Endodermal cell (in vitro differentiated cells): ENCODE data around the gene C16orf86. TPM values are rescaled to one million over a fixed set of nuclear protein-coding genes. Genes with fewer than 3 reads are reported as not detected.

Experiments used
- DNase-seq: peaks from one replicate; pipeline ENCODE4 v3.0.0-alpha.2; 2017
- H3K27ac ChIP-seq: 2 replicates; pipeline ENCODE4 v1.5.1; 2013; ENCODE audit warnings: mild to moderate bottlenecking, low read depth, low read length, moderate library complexity
- H3K27me3 ChIP-seq: 2 replicates; pipeline ENCODE4 v1.6.1; 2013; ENCODE audit warnings: mild to moderate bottlenecking, low read length, moderate library complexity; ENCODE audit not compliant: insufficient read depth, control insufficient read depth, poor library complexity, severe bottlenecking
- H3K36me3 ChIP-seq: 2 replicates; pipeline ENCODE4 v1.7.0; 2013; ENCODE audit warnings: mild to moderate bottlenecking, low read length, moderate library complexity; ENCODE audit not compliant: control insufficient read depth, insufficient read depth
- H3K4me1 ChIP-seq: one replicate; pipeline ENCODE4 v1.7.0; 2013; ENCODE audit warnings: low read length; ENCODE audit not compliant: control insufficient read depth, insufficient read depth
- H3K4me3 ChIP-seq: 2 replicates; pipeline ENCODE4 v1.5.1; 2013; ENCODE audit warnings: mild to moderate bottlenecking, low read length, moderate library complexity
- H3K9ac ChIP-seq: 2 replicates; pipeline ENCODE4 v1.6.1; 2013; ENCODE audit warnings: mild to moderate bottlenecking, low read length, moderate library complexity; ENCODE audit not compliant: poor library complexity, severe bottlenecking; ENCODE audit errors: extremely low read depth
- H3K9me3 ChIP-seq: 2 replicates; pipeline ENCODE4 v1.6.1; 2013; ENCODE audit warnings: mild to moderate bottlenecking, low read length, moderate library complexity; ENCODE audit not compliant: control insufficient read depth
- H3K27ac Mint-ChIP-seq: 2 replicates; pipeline ENCODE4 v1.8.0; 2020; ENCODE audit warnings: mixed read lengths
- H3K27me3 Mint-ChIP-seq: 2 replicates; pipeline ENCODE4 v1.8.0; 2021; ENCODE audit warnings: mild to moderate bottlenecking, mixed read lengths; ENCODE audit not compliant: insufficient read depth
- H3K36me3 Mint-ChIP-seq: 2 replicates; pipeline ENCODE4 v1.8.0; 2020; ENCODE audit warnings: low read depth, mixed read lengths
- H3K4me1 Mint-ChIP-seq: 2 replicates; pipeline ENCODE4 v1.8.0; 2020; ENCODE audit warnings: mixed read lengths
- H3K4me3 Mint-ChIP-seq: 2 replicates; pipeline ENCODE4 v1.8.0; 2020; ENCODE audit warnings: mild to moderate bottlenecking, moderate library complexity, mixed read lengths
- H3K9me3 Mint-ChIP-seq: 2 replicates; pipeline ENCODE4 v1.8.0; 2020; ENCODE audit warnings: mild to moderate bottlenecking, mixed read lengths
- CTCF ChIP-seq: fragments of 200-600 bp; sonication (generic); conservative IDR thresholded peaks from 2 replicates; pipeline ENCODE4 v1.5.0; 2021; ENCODE audit warnings: antibody characterized with exemption, mild to moderate bottlenecking
- WGBS, 2 experiments: methylation state at CpG; one replicate each; pipeline versions ENCODE4 v1.1.5 to v1.1.7; 2013; ENCODE audit warnings: missing lambda C conversion rate in 2 of 2, mixed read lengths in 1 of 2; ENCODE audit not compliant: insufficient coverage in 1 of 2, insufficient read length in 1 of 2; 5-methylcytosine and 5-hydroxymethylcytosine counted together
- total RNA-seq, 2 donors: library from RNA; stranded (reverse); fragmentation: NEBNext Ultra II Directional in 1 of 2; extraction: Animal tissue kit (Norgen Biotek cat#: 25700) in 1 of 2; gene quantifications; 2 replicates in 1 of 2; 3 replicates in 1 of 2; pipeline ENCODE4 v1.2.1, GENCODE V29; 2021

C16orf86 gene
- total RNA-seq, 2 donors from 2014 or later, result 3.6 to 4.7 TPM

- DNase-seq, result peak; percentile 61
- Mint-ChIP-seq H3K4me3 (peak overlapping the region; percentile 71), H3K4me1 (peaks cover 2% of the 10 kb centered on the region), H3K27ac (no peak overlapping the region), H3K27me3 (peaks cover 2% of the 10 kb centered on the region), H3K36me3 (peaks cover 13% of the 10 kb centered on the region), H3K9me3 (no peaks in the 10 kb centered on the region)
- peak overlapping the region; percentile 24 for H3K27ac ChIP-seq
- 86 to 88% methylated on average over 3 to 10 of the region's 10 CpGs for WGBS, 2 experiments
- TF ChIP-seq CTCF, result no peak
- peak overlapping the region; percentile 76 for H3K4me3 ChIP-seq
- H3K4me1 ChIP-seq, result no peaks in the 10 kb centered on the region
- no peaks in the 10 kb centered on the region for H3K9me3 ChIP-seq
- no peak overlapping the region for H3K9ac ChIP-seq
- no peaks in the 10 kb centered on the region for H3K27me3 ChIP-seq
- peaks cover 8% of the 10 kb centered on the region for H3K36me3 ChIP-seq
Measured at GRCh38 chr16:67667453-67667816, 821 bp downstream of the C16orf86 start.

GRCh38 chr16:67667817-67668494, 1.3 kb downstream of the C16orf86 start:
- no peaks in the 10 kb centered on the region for H3K9me3 ChIP-seq
- Mint-ChIP-seq H3K27me3 (peaks cover 2% of the 10 kb centered on the region), H3K4me3 (peak overlapping the region; percentile 71), H3K4me1 (peaks cover 2% of the 10 kb centered on the region), H3K36me3 (peaks cover 12% of the 10 kb centered on the region), H3K27ac (no peak overlapping the region), H3K9me3 (no peaks in the 10 kb centered on the region)
- peak; percentile 93 for DNase-seq
- no peaks in the 10 kb centered on the region for H3K4me1 ChIP-seq
- no peak overlapping the region for H3K9ac ChIP-seq
- TF ChIP-seq CTCF, result peak; percentile 90
- H3K4me3 ChIP-seq, result no peak overlapping the region
- 44 to 60% methylated on average over 9 to 18 of the region's 18 CpGs for WGBS, 2 experiments
- H3K27ac ChIP-seq, result peak overlapping the region; percentile 30
- no peaks in the 10 kb centered on the region for H3K27me3 ChIP-seq
- peaks cover 3% of the 10 kb centered on the region for H3K36me3 ChIP-seq

- Mint-ChIP-seq H3K36me3 (peaks cover 10% of the 10 kb centered on the region), H3K4me1 (peaks cover 2% of the 10 kb centered on the region), H3K27me3 (peaks cover 2% of the 10 kb centered on the region), H3K27ac (no peak overlapping the region), H3K4me3 (no peak overlapping the region), H3K9me3 (no peaks in the 10 kb centered on the region)
- no peak overlapping the region for H3K9ac ChIP-seq
- no peaks in the 10 kb centered on the region for H3K27me3 ChIP-seq
- no peaks in the 10 kb centered on the region for H3K9me3 ChIP-seq
- no peak overlapping the region for H3K4me3 ChIP-seq
- H3K27ac ChIP-seq, result no peak overlapping the region
- no peaks in the 10 kb centered on the region for H3K36me3 ChIP-seq
- no peak for TF ChIP-seq CTCF
- no peak for DNase-seq
- 92 to 95% methylated on average over 4 to 6 of the region's 6 CpGs for WGBS, 2 experiments
- no peaks in the 10 kb centered on the region for H3K4me1 ChIP-seq
Measured at GRCh38 chr16:67668495-67669157, 2.0 kb downstream of the C16orf86 start.
